SK-N-SH (cell line): Measurements from ENCODE around the gene NUDT7.

ENCODE experiments used
- POLR2AphosphoS5 ChIP-seq: IDR thresholded peaks from 2 replicates; pipeline ENCODE4 v1.6.1; 2012; ENCODE audit warnings: low read depth, low read length
- TF ChIP-seq, protein P1 (sequence below): IDR thresholded peaks from 2 replicates; pipeline ENCODE4 v1.6.1; 2012; ENCODE audit warnings: mild to moderate bottlenecking, low read depth, low read length, moderate library complexity

- TF ChIP-seq POLR2AphosphoS5, result no peak
- TF ChIP-seq, protein P1, sequence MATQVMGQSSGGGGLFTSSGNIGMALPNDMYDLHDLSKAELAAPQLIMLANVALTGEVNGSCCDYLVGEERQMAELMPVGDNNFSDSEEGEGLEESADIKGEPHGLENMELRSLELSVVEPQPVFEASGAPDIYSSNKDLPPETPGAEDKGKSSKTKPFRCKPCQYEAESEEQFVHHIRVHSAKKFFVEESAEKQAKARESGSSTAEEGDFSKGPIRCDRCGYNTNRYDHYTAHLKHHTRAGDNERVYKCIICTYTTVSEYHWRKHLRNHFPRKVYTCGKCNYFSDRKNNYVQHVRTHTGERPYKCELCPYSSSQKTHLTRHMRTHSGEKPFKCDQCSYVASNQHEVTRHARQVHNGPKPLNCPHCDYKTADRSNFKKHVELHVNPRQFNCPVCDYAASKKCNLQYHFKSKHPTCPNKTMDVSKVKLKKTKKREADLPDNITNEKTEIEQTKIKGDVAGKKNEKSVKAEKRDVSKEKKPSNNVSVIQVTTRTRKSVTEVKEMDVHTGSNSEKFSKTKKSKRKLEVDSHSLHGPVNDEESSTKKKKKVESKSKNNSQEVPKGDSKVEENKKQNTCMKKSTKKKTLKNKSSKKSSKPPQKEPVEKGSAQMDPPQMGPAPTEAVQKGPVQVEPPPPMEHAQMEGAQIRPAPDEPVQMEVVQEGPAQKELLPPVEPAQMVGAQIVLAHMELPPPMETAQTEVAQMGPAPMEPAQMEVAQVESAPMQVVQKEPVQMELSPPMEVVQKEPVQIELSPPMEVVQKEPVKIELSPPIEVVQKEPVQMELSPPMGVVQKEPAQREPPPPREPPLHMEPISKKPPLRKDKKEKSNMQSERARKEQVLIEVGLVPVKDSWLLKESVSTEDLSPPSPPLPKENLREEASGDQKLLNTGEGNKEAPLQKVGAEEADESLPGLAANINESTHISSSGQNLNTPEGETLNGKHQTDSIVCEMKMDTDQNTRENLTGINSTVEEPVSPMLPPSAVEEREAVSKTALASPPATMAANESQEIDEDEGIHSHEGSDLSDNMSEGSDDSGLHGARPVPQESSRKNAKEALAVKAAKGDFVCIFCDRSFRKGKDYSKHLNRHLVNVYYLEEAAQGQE, result no peak
These were observed 26.2 kb upstream of the NUDT7 start for GRCh38 chr16:77696149-77696548.
